T-cell (primary cell): ENCODE data around the gene ATP1A3. TPM values are rescaled to one million over a fixed set of nuclear protein-coding genes. Genes with fewer than 3 reads are reported as not detected.
A peak's percentile ranks its signal among the peaks of the same experiment; 100 is the strongest.

Experiments
- ATAC-seq, 4 experiments: fragments of 200-7000 bp in 3 of 4; fragments of 150-1000 bp in 1 of 4; cut with Tn5 transposase; replicated peaks in 1 of 4; 1 replicate in 3 of 4; 2 replicates in 1 of 4; pipeline ENCODE4 v1.10.0; 2021; ENCODE audit warnings: moderate library complexity in 3 of 4, mild to moderate bottlenecking in 2 of 4, moderate number of reproducible peaks in 1 of 4
- CTCF ChIA-PET, 2 donors: fragments of 300-600 bp; sonication (Branson Sonifier 250); formaldehyde crosslinking; loops; one replicate each; lab custom pipeline; 2022; ENCODE audit warnings: antibody characterized with exemption in 2 of 2; lab: Charles Lee
- POLR2A ChIA-PET, 2 donors: fragments of 300-600 bp; sonication (Branson Sonifier 250); formaldehyde crosslinking; loops; one replicate each; lab custom pipeline; 2022; ENCODE audit warnings: antibody characterized with exemption in 2 of 2; lab: Charles Lee
- DNase-seq, 35 experiments: peaks; one replicate each; pipeline versions ENCODE4 v3.0.0 to v3.0.0-alpha.2; 2013 to 2023
- H3K27ac ChIP-seq: one replicate; pipeline ENCODE4 v1.5.1; 2013; ENCODE audit warnings: low read length
- H3K27me3 ChIP-seq, 2 experiments: replicated peaks in 1 of 2; 1 replicate in 1 of 2; 2 replicates in 1 of 2; pipeline versions ENCODE4 v1.6.1 to v1.7.0; 2013; ENCODE audit warnings: low read length in 1 of 2, mixed read lengths in 1 of 2; ENCODE audit not compliant: control insufficient read depth in 2 of 2, insufficient read depth in 2 of 2; ENCODE audit errors: extremely low read depth in 1 of 2
- H3K36me3 ChIP-seq, 2 donors: 1 replicate in 1 of 2; 2 replicates in 1 of 2; pipeline versions ENCODE4 v1.6.1 to v1.7.0; 2013; ENCODE audit warnings: low read length in 1 of 2; ENCODE audit not compliant: control insufficient read depth in 2 of 2, insufficient read depth in 1 of 2; ENCODE audit errors: extremely low read depth in 1 of 2
- H3K4me1 ChIP-seq, 2 experiments: 1 replicate in 1 of 2; 2 replicates in 1 of 2; pipeline versions ENCODE4 v1.6.1 to v1.7.0; 2013; ENCODE audit warnings: low read length in 2 of 2, mixed read lengths in 1 of 2; ENCODE audit not compliant: insufficient read depth in 2 of 2, control insufficient read depth in 1 of 2; ENCODE audit errors: extremely low read depth in 1 of 2
- H3K4me3 ChIP-seq, 2 donors: 1 replicate in 1 of 2; 2 replicates in 1 of 2; pipeline versions ENCODE4 v1.5.1 to v1.7.0; 2013; ENCODE audit warnings: mild to moderate bottlenecking in 2 of 2, low read length in 1 of 2, moderate library complexity in 1 of 2; ENCODE audit not compliant: control insufficient read depth in 1 of 2; ENCODE audit errors: extremely low read depth in 1 of 2
- H3K9me3 ChIP-seq: 2 replicates; pipeline ENCODE4 v1.7.0; 2013
- H3K27ac Mint-ChIP-seq, 2 donors: one replicate each; pipeline ENCODE4 v1.8.0; 2020 to 2021; ENCODE audit warnings: mild to moderate bottlenecking in 2 of 2, mixed read lengths in 2 of 2
- H3K27me3 Mint-ChIP-seq, 2 donors: one replicate each; pipeline ENCODE4 v1.8.0; 2021 to 2022; ENCODE audit warnings: mixed read lengths in 2 of 2
- H3K36me3 Mint-ChIP-seq: one replicate; pipeline ENCODE4 v1.8.0; 2021; ENCODE audit warnings: mixed read lengths
- H3K4me1 Mint-ChIP-seq, 3 donors: one replicate each; pipeline ENCODE4 v1.8.0; 2020 to 2022; ENCODE audit warnings: mixed read lengths in 3 of 3, mild to moderate bottlenecking in 1 of 3
- H3K4me3 Mint-ChIP-seq, 3 donors: one replicate each; pipeline ENCODE4 v1.8.0; 2020 to 2022; ENCODE audit warnings: mild to moderate bottlenecking in 3 of 3, mixed read lengths in 3 of 3, moderate library complexity in 3 of 3
- H3K9me3 Mint-ChIP-seq, 3 donors: one replicate each; pipeline ENCODE4 v1.8.0; 2020 to 2022; ENCODE audit warnings: mixed read lengths in 3 of 3
- WGBS: methylation state at CpG from one replicate; pipeline ENCODE4 v1.1.5; 2013; ENCODE audit warnings: missing lambda C conversion rate; ENCODE audit not compliant: insufficient coverage; 5-methylcytosine and 5-hydroxymethylcytosine counted together
- total RNA-seq, 35 experiments: library from RNA in 6 of 35; stranded (reverse) in 6 of 35; fragments of 120-200 nt in 1 of 35; gene quantifications; one replicate each; pipeline versions ENCODE4 v1.2.1 to v1.2.4 and lab custom pipeline; 2013 to 2026

ATP1A3 gene
- total RNA-seq, 5 donors from 2014 or later (not counting 1 experiment from before 2014, with no cell fraction given): 4.3 to 14.4 (median 6.3) TPM

- ATAC-seq (no peak), DNase-seq (no peak)
- ChIA-PET CTCF (interaction anchor here in 1 of 2 donors (0.7 kb wide), 1 partner anchor 60 kb away, joined by 5 read pairs; no protein-coding TSS in a partner anchor), POLR2A (no interaction called here)
- no peaks in the 10 kb centered on the region for H3K9me3 ChIP-seq
- Mint-ChIP-seq H3K4me1 (peaks cover 0 to 6% (median 0%) of the 10 kb centered on the region in 3 donors), H3K9me3 (no peaks in the 10 kb centered on the region), H3K27me3 (peaks cover 11 to 27% of the 10 kb centered on the region in 2 donors), H3K4me3 (no peak overlapping the region), H3K36me3 (no peaks in the 10 kb centered on the region), H3K27ac (no peak overlapping the region)
- H3K4me1 ChIP-seq: peaks cover 0 to 3% of the 10 kb centered on the region in 2 experiments
- H3K27me3 ChIP-seq: peaks cover 0 to 53% of the 10 kb centered on the region in 2 experiments
- H3K36me3 ChIP-seq: no peaks in the 10 kb centered on the region
- H3K27ac ChIP-seq: no peak overlapping the region
- H3K4me3 ChIP-seq: no peak overlapping the region
- 77% methylated on average over 12 of the region's 12 CpGs for WGBS
Observed at GRCh38 chr19:42024622-42025111, 30.6 kb upstream of the ATP1A3 start.

- H3K27me3 ChIP-seq: peaks cover 0 to 53% of the 10 kb centered on the region in 2 experiments
- 87% methylated on average over 4 of the region's 4 CpGs for WGBS
- H3K27ac ChIP-seq: no peak overlapping the region
- peaks cover 0 to 3% of the 10 kb centered on the region in 2 experiments for H3K4me1 ChIP-seq
- no peak overlapping the region for H3K4me3 ChIP-seq
- H3K36me3 ChIP-seq: no peaks in the 10 kb centered on the region
- Mint-ChIP-seq H3K4me3 (no peak overlapping the region), H3K27me3 (peaks cover 11 to 25% of the 10 kb centered on the region in 2 donors), H3K36me3 (no peaks in the 10 kb centered on the region), H3K4me1 (peaks cover 0 to 6% (median 0%) of the 10 kb centered on the region in 3 donors), H3K27ac (peak overlapping the region in 1 of 2 donors; percentile 20), H3K9me3 (no peaks in the 10 kb centered on the region)
- DNase-seq (no peak), ATAC-seq (no peak)
- ChIA-PET POLR2A (no interaction called here), CTCF (interaction anchor here in 1 of 2 donors (0.7 kb wide), 1 partner anchor 61 kb away, joined by 5 read pairs; no protein-coding TSS in a partner anchor)
- no peaks in the 10 kb centered on the region for H3K9me3 ChIP-seq
Observed at GRCh38 chr19:42023943-42024260, 29.9 kb upstream of the ATP1A3 start.

- Histone ChIP-seq H3K4me3 (no peak overlapping the region), H3K4me1 (peaks cover 0 to 3% of the 10 kb centered on the region in 2 experiments), H3K27me3 (peaks cover 0 to 51% of the 10 kb centered on the region in 2 experiments), H3K9me3 (no peaks in the 10 kb centered on the region), H3K36me3 (no peaks in the 10 kb centered on the region), H3K27ac (no peak overlapping the region)
- Mint-ChIP-seq H3K9me3 (no peaks in the 10 kb centered on the region), H3K27me3 (peaks cover 11 to 22% of the 10 kb centered on the region in 2 donors), H3K4me1 (peaks cover 0 to 6% (median 0%) of the 10 kb centered on the region in 3 donors), H3K36me3 (no peaks in the 10 kb centered on the region), H3K27ac (peak overlapping the region in 1 of 2 donors; percentile 20), H3K4me3 (no peak overlapping the region)
- WGBS: 78% methylated on average over 13 of the region's 17 CpGs
- DNase-seq (peak in 3 of 35 experiments; percentile 5 to 23 (median 8)), ATAC-seq (peak in 1 of 4 experiments; percentile 23)
- POLR2A ChIA-PET: no interaction called here
- CTCF ChIA-PET: no interaction called here
Observed at GRCh38 chr19:42023121-42023942, 29.3 kb upstream of the ATP1A3 start.

GRCh38 chr19:42022616-42023015 is 28.6 kb upstream of the ATP1A3 start:
- Mint-ChIP-seq H3K36me3 (no peaks in the 10 kb centered on the region), H3K4me1 (peaks cover 0 to 6% (median 0%) of the 10 kb centered on the region in 3 donors), H3K9me3 (no peaks in the 10 kb centered on the region), H3K27ac (no peak overlapping the region), H3K27me3 (peaks cover 11 to 21% of the 10 kb centered on the region in 2 donors), H3K4me3 (no peak overlapping the region)
- POLR2A ChIA-PET: no interaction called here
- Histone ChIP-seq H3K9me3 (no peaks in the 10 kb centered on the region), H3K27ac (no peak overlapping the region), H3K4me1 (peaks cover 0 to 3% of the 10 kb centered on the region in 2 experiments), H3K27me3 (peaks cover 0 to 50% of the 10 kb centered on the region in 2 experiments), H3K4me3 (no peak overlapping the region), H3K36me3 (no peaks in the 10 kb centered on the region)
- 75% methylated on average over 5 of the region's 5 CpGs for WGBS
- CTCF ChIA-PET: no interaction called here
- DNase-seq (no peak), ATAC-seq (no peak)

GRCh38 chr19:42021185-42021584 is 27.2 kb upstream of the ATP1A3 start:
- POLR2A ChIA-PET: no interaction called here
- Histone ChIP-seq H3K4me3 (no peak overlapping the region), H3K4me1 (peaks cover 0 to 3% of the 10 kb centered on the region in 2 experiments), H3K36me3 (no peaks in the 10 kb centered on the region), H3K9me3 (no peaks in the 10 kb centered on the region), H3K27ac (no peak overlapping the region), H3K27me3 (peaks cover 0 to 46% of the 10 kb centered on the region in 2 experiments)
- DNase-seq (no peak), ATAC-seq (no peak)
- Mint-ChIP-seq H3K9me3 (no peaks in the 10 kb centered on the region), H3K36me3 (no peaks in the 10 kb centered on the region), H3K4me1 (peaks cover 0 to 6% (median 0%) of the 10 kb centered on the region in 3 donors), H3K4me3 (no peak overlapping the region), H3K27me3 (peaks cover 5 to 23% of the 10 kb centered on the region in 2 donors), H3K27ac (no peak overlapping the region)
- WGBS: 25% methylated on average over 15 of the region's 15 CpGs
- CTCF ChIA-PET: no interaction called here

GRCh38 chr19:42018503-42019193 is 24.6 kb upstream of the ATP1A3 start:
- no peak for DNase-seq
- Histone ChIP-seq H3K27ac (no peak overlapping the region), H3K36me3 (no peaks in the 10 kb centered on the region), H3K4me1 (peaks cover 0 to 3% of the 10 kb centered on the region in 2 experiments), H3K4me3 (no peak overlapping the region), H3K27me3 (peaks cover 0 to 30% of the 10 kb centered on the region in 2 experiments), H3K9me3 (no peaks in the 10 kb centered on the region)
- H3K4me1 Mint-ChIP-seq: peaks cover 0 to 6% (median 0%) of the 10 kb centered on the region in 3 donors
- H3K27me3 Mint-ChIP-seq: peaks cover 5 to 13% of the 10 kb centered on the region in 2 donors
- no peak overlapping the region for H3K27ac Mint-ChIP-seq
- 57% methylated on average over 5 of the region's 11 CpGs for WGBS
- no peaks in the 10 kb centered on the region for H3K36me3 Mint-ChIP-seq
- ChIA-PET POLR2A (no interaction called here), CTCF (interaction anchor here in 1 of 2 donors (0.6 kb wide), 1 partner anchor 47 kb away, joined by 3 read pairs; no protein-coding TSS in a partner anchor)
- no peak for ATAC-seq
- H3K4me3 Mint-ChIP-seq: no peak overlapping the region
- H3K9me3 Mint-ChIP-seq: no peaks in the 10 kb centered on the region
